Hematopoietic multipotent progenitor cell treated with erythropoietin and hydrocortisone succinate and interleukin-3 and kit ligand, for 17 days (in vitro differentiated cells): ENCODE results near the gene NUBP2.

ENCODE experiments used
- DNase-seq: peaks from one replicate; pipeline ENCODE4 v3.0.0-alpha.2; 2015; ENCODE audit warnings: low spot score

NUBP2 gene

DNA sequence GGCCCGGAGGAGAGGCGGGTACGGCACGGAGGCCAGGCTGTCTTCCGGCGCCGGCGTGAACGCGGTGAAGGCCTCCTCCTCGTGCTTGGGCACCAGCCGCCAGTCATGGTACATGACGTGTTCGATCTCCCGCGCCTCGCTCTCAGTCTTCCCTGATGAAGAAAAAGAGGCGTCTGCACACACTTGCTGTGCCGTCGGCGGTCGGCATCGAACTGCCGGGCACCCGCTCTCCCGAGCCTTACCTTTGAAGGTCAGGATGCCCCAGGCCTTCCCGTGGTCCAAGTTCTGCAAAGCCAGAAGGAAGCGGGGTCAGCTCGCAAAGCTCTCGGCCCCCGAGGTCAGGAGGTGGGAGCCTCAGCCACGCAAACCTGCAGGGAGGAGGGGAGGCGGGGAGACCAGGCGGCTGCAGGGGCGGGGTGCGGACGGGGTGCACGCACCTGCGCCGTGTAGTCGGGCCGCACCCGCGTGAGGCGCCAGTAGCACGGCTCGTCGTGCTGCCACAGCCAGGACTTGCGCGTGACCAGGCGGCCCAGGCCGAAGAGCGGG lies 10.3 kb upstream of the NUBP2 start, which contains the start of gene EME2:
TSS of gene EME2 (plus strand) at position 449 of the 546 bp plus-strand sequence. CDS start 418 bp downstream, outside the sequence.
- DNase-seq = peak; percentile 37

DNA sequence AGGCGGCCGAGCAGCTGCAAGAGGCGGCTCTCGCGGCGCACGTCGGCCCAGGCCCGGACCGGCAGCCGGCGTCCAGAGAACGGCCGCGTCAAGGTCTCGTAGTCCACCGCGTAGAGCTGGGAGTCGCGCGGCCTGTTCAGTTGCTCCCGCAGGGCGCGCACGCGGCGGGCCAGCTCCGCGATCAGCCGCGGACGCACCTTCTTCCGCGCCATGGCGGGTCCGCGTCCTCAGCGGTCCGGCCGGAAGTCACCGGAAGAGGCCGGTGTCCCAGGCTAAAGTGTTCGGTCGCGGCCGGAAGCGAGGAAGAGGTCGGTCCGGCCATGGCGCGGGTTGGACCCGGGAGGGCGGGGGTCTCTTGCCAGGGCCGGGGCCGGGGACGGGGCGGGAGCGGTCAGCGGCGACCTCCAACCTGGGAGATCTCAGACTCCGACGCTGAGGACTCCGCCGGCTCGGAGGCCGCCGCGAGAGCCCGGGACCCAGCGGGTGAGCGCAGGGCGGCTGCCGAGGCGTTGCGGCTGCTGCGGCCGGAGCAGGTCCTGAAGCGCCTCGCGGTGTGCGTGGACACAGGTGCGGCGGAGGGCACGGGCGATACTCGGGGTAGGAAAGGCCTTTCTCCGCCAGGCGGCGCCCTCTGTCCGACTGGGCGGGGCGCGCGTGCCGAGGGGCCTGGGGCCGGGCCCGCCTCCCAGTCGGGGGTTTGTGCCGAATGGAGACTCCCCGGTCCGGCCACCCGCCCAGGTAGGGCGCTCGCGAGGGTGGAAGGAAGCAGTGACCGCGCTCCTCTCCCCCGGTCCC lies 9.7 kb upstream of the NUBP2 start, which contains the start of gene MRPS34:
TSS of gene MRPS34 (minus strand) at position 227 of the 795 bp plus-strand sequence. CDS start at position 212, 15 bp downstream.
- peak; percentile 85 for DNase-seq

DNA sequence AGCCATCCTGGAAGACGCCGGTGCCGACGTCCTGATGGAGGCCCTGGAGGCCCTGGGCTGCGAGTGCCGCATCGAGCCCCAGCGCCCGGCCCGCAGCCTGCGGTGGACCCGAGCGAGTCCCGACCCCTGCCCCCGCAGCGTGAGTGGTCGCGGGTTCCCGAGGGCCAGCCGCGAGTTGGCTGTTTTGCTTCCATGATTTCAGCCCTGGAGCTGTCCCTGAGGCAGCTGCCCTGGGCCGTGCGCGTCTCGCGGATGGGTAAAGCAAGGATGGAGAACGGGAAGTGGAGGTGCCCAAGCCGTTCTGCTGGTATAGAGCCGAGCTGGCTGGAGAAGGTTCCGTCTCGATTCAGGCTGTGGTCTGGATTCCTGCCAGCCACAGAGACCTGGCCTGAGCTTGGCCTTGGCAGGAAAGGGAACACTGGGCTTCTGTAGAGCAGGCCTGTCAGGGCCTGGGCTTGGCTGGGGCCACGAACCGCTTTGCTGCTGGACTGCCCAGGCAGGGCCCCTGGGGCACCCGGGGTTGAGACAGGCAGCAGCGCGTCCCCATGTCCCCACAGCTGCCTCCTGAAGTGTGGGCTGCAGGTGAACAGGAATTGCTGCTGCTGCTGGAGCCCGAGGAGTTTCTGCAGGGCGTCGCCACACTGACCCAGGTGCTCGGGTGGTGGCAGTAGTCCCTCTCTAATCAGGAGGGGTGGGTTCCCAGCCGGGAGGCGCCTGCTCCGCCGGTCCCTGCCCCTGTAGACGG lies 8.9 kb upstream of the NUBP2 start:
- DNase-seq = peak; percentile 34

DNA sequence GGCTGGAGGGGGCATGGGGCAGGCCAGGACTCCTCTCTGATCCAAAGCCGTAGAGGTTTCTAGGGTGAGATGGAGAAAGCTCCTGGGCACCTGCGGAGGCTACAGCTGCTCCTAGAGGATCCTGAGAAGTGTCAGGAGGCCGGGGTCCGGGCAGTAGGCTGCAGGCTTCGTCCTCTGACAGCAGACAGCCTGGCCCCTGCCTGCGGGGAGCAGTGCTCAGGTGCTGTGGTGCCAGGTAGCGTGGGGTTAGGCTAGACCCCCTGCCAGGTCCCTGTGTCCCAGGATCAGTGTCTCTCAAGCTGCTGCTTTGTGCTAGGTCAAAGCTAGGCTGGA lies 8.3 kb upstream of the NUBP2 start:
- DNase-seq = no peak

DNA sequence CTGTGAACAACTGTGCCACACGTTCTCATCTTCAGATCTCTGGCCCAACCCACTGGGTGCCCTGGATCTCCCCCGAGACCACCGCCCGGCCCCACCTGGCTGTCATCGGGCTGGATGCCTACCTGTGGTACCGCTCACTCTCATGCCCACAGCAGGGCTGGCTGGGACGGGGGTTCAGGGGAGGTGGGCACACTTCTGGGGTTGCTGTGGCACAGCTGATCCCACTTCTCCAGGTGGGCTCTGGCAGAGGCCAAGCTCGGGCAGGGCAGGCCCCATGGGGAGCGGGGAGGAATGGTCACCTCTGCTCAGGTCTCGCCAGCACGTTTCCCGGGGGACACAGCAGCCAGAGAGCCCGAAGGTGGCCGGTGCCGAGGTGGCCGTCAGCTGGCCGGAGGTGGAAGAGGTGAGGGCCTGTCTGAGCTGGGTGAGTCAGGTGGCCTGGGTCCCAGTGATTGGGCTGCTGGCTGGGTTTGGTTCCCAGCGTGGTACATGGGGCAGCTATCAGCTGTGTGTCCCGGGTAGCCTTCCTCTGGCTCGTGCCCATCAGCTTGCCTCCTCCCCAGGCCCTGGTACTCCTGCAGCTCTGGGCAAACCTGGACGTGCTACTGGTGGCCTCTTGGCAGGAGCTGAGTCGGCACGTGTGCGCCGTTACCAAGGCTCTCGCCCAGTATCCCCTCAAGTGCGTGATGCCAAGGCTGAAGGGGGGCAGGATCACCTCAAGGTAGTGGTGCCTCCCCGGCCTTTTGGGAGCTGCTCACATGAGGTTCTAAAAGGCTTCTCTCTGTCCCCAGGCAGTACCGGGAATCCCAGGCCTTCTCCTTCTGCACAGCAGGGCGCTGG lies 7.5 kb upstream of the NUBP2 start:
- DNase-seq = no peak

DNA sequence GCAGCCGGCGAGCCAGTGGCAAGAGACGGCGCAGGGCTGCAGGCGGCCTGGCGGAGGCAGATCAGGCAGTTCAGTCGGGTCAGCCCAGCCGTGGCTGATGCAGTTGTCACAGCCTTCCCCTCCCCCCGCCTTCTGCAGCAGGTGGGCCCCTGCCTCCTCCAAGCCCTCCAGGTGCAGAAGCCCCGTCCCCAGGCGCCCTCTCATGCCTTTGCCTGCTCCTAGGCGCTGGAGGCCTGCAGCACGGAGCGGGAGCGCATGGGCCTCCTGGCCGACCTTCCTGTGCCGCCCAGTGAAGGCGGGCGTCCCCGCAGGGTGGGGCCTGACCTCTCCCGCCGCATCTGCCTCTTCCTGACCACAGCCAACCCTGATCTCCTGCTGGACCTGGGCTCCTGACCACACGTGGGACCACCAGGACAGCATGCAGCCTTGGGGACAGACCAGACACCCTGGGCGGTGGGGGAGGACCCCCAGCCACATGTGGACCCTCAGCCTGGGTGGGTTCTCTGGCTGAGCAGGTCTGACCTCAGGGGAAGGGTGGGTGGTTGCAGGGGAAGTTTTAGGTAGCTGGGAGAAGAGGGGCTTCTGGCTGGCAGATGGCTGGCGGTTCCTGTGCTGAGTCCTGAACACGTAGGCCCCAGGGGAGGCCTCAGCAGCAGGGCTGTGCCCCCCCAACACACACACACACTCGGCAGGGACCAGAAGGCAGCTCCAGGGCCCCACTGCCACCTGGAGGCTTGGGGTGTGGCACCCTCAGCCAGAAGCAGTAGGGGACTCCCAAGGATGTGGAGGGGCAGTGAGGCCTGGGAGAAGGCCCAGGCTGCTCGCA lies 6.7 kb upstream of the NUBP2 start:
- no peak for DNase-seq

DNA sequence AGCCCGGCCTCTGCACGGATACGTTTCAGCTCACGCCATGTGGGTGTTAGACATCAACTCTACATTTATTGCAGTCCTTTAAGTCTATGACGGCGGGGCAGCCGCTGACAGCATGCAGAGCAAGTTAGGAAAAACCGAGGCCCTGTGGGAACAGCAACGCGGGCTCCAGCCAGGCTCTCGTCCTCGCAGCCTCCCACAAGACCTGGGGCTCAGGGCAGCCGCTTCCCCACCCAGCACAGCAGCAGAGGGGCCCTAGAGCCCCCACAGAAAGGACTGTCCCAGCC lies 6.1 kb upstream of the NUBP2 start:
- DNase-seq = no peak

DNA sequence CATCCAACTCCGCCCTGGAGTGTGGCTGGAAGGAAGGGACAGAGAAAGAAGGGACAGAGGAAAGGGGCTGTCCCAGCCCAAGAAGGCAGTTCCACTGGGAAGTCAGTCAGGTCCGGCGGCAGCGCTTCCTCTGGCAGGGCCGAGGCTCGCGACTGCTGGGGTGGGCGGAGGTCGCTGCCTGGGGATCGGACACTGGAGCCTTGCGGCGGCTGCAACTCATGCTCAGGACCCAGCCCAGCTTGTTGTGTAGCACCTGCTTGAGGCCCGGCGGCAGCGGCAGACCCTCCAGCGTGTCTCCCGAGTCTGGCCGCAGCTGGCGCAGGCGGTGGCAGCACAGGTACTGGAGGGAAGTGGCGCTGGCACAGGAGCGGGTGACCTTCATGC lies 5.8 kb upstream of the NUBP2 start:
- DNase-seq = no peak

DNA sequence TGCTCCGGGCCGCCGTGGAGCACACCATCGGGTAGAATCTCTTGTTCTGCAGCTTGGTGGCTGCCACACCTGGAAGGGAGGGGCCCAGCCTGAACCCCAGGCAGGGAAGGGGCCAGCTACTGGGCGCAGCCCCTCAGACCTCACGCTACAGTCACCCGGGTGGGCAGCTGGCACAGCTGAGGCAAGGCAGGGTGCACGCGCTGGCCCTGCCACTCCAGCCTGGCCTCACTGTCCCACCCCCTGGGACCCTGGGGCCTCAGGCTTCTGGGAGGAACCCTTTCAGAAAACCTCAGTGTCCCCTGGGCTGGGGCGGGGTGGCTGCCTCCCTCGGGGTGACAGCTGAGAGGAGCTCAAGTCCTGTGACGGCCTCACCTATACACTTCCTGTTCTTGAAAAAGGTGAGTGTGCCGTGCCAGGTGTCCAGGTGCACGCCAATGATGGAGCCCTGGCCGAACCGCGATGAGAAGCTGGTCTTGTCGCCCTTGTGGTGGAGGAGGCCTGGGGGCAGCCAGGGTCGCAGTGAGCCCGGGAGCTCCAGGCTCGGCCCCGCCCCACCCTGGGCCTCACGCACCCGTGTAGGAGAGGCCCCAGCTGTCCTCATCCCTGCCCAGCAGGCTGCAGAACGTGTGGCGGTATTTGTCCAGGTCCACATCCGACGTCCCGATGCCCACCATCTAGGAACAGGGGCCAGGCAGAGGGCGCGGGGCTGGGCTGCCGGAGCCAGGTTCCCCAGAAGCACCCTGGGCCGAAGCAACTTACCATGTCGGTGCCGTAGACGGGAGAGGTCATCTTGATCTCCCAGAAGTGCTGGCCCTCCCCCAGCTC lies 5.2 kb upstream of the NUBP2 start:
- no peak for DNase-seq

DNA sequence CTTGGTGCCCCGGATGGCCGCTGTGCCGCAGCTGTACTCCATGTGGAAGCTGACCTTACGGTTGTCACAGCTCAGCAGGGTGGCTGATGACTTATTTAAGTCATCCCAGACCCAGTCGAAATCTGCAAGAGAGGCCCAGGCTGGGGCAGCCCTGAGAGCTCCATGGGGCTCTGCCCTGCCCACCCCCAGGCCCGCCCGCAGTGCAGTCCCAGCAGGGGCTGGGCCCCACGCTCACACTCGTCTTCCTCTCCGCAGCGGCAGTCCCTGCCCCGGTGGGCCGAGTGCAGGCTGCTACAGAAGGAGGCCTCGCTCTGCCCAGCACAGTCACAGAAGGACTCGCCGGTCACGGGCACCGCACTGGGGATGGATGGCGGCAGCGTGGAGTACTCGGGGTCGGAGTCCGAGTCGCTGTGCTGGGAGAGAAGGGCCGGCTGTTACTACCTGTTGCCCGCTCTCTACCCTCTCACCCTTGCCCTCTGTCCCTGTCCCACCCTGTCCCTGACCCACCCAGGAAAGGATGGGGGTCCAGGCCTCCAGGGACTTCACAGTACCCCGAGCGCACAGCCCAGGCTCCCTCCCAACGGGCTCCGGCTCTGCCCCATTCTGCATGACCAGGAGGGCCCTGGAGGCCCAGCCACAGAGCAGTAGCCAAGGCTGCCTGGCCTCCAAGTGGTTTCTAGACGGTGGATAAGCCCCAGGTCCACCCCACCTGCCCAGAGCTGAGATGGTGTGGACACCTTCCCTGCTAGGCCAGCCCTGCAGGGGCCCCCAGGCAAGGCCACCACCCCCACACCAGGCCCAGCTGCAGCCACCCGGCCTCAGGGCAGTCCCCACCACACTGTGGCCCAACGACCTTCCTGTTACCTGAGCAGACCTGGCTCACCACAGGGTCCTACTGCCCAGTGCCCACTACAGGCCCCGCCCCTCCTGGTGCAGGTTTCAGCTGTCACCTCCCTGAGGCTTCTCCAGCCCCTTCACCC lies 4.3 kb upstream of the NUBP2 start:
- no peak for DNase-seq

DNA sequence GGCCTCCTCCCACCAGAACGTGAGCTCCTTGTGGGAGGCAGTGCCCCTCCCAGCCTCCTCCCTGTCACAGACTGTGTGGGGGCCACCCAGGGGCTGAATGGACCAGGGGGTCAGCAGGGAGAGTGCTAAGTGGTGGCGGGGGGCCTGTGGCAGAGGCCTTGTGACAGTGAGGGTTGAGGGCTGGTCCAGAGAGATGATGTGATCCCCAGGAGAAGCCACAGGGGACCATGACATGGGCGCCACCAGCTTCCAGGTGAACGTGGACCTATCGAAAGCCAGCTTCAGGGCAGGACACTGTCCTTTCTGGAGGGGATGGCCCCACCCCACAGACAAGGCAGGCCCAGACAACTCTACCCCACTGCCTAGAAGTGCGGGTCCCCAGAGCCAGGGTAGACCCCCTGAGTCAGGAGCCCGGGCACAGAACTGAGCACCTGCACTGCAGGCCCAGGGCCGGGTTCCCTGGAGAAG lies 3.5 kb upstream of the NUBP2 start:
- no peak for DNase-seq

DNA sequence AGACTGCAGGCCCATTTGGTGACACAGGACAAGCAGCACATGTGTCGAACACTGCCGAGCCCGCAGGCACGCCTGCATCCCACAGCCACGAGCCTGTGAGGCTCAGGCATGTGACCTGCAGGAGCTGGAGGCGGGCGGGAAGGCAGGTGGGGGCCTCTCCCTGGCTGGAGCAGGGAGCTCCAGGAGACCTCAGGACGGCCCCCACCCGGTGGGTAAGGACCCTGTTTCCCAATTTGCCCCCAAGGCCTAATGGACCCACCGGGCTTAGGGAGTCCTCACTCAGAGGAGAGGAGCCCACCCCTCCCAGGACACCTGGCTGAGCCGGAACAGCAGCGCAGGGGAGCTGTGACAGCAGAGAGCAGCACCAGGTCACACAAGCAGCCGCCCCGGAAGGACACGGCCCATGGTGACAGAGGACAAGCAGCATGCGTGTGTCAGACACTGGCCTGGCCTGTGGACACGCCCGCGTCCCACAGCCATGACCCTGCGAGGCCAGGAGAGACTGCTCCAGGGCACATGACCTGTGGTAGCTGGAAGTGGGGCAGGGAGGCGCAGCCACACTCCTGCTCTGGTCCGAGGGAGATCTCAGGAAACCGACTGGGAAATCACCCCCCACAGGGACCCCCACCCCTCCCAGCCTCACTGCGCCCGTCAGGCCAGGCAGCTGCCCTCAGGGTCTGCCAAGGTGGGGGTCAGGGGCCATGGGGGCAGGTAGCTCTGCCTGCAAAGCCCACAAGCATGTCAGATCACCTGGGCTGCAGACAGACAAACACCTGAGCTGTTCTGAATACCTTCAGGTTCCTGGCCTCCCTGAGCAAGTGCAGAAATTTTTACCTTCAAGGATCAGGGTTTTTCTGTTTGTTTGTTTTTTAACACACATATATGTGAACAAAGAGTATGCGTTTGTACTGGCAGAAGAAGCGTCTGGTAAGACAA lies 2.8 kb upstream of the NUBP2 start:
- no peak for DNase-seq

DNA sequence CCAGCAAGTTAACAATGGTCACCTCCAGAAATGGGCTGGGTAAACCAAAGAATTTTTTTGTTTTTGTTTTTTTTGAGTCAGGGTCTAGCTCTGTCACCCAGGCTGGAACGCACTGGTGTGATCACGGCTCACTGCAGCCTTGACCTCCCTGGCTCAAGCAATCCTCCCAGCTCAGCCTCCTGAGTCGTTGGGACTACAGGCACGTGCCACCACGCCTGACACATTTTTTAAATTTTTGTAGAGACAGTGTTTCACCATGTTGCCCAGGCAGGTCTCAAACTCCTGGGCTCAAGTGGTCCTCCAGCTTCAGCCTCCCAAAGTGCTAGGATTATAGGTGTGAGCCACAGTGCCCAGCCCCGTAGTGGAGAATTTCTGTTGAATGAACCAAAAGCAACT lies 2.1 kb upstream of the NUBP2 start:
- DNase-seq = no peak

DNA sequence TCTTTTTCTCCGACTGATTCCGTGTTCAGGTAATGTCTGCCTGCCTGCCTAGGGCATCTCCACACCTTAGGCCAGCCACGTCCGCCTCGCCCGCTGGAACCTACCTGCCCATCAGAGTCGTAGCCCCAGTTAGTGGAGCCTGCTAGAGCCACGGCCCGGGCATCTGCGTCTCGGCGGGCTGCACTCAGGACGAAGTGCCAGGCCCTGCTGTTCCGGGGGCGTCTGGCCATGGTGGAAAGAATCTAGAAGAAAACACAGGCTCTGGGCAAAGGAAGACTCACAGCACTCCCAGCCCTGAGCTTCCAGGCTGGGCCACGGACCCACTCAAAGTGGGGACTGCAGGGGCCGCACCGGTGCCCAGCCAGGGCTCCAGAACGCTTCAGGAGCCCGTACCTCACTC lies 1.5 kb upstream of the NUBP2 start:
- DNase-seq = no peak

DNA sequence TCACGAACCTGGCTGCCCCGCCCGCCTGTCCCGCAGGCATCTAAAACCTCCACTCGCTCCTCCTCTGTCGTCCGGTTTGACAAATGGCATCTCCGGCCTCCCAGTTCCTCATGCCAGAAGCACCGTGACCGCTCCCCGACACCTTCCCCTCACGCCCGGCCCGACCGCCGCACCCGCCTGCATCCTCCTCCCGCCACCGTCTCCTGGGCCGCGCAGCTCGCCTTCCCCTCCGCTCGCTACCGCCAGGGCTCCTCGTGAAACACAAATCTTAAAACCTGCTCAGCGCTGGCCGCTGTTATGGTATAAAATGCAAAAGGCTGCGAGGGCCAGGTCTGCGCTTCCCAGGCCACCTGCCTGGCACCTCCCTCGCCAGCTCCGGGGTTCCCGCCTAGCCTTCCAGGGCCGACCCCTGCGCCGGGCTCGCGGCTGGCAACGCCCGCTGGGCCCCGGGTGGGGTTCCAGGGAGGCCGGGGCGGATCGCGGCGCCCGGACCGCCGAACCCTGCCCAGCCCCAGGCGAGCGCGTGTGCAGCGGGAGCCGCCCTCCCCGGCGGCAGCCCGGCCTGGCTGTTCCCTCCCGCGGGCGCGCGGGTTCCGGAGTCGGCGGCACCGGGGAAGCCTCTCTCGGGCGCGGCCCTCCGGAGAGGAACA lies 877 bp upstream of the NUBP2 start:
- DNase-seq = no peak

DNA sequence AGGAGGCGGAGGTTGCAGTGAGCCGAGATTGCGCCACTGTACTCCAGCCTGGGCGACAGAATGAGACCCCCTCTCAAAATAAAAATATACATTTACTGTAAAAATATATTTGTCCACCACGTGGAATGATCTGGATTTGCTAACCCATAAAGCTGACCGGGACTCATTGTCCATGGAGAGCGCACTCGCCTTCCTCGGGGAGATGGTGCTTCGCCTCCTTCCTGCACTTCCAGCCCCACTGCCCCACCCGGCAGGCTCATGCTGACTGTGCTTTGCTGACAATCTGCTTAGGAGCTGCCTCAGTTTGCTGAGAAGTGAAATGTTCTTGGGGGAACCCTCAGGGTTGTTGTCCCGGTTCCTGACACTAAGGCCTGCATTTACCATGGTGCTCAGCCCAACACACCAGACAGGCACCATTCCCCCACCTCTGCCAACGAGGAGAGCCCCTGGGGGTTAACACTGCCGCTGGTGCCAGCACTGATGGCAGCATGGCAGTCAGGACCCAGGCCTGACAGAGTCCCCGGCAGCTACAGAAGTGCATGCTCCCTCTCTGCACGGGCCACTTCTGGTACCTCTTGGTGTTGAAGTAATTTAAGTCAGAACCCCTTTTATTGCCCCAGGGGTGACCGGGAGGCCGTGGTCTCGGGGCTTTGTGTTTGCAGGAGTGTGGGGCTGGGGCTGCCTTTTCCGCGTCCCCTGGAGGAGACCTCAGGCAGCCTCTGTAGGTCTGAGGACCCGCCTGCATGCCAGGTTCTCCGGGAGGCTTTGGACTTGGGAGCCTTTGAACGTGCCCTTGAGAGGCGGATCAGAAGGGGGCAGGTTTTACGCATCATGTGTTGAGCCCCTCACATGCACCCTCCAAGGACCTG lies 2.5 kb downstream of the NUBP2 start:
- DNase-seq = no peak

DNA sequence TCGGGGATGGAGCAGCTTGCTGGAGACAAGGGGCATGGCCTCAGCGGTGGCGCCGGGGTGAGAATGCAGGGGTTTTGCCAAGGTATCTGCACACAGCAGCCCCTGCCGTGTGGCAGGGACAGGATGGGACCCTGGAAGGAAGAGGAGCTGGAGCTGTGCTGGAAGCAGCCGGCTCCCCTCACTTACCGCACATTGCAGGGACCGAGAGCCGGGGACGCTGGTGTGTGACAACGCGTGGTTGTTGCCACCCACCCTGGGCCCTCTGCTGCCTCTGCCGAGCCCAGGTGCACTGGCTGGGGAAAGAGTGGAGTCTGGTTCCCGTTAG lies 3.0 kb downstream of the NUBP2 start:
- DNase-seq = no peak
